Coronary artery (tissue), 2 donors: Measurements from ENCODE around the gene CTNNA3.

Experiments used
- DNase-seq: peaks from one replicate; pipeline ENCODE4 v3.0.0-alpha.2; 2017; ENCODE audit warnings: low spot score
- H3K27ac ChIP-seq, 2 donors: fragments of 200-600 bp; sonication (generic); one replicate each; pipeline ENCODE4 v1.5.1; 2016 to 2019
- H3K4me3 ChIP-seq: fragments of 200-600 bp; sonication (generic); 2 replicates; pipeline ENCODE4 v1.5.1; 2016; ENCODE audit warnings: mild to moderate bottlenecking, moderate library complexity
- TF ChIP-seq, protein P1 (sequence below): fragments of 200-600 bp; sonication (generic); IDR thresholded peaks from one replicate; pipeline ENCODE4 v1.5.1; 2019; ENCODE audit warnings: antibody characterized with exemption

Gene CTNNA3

DNA sequence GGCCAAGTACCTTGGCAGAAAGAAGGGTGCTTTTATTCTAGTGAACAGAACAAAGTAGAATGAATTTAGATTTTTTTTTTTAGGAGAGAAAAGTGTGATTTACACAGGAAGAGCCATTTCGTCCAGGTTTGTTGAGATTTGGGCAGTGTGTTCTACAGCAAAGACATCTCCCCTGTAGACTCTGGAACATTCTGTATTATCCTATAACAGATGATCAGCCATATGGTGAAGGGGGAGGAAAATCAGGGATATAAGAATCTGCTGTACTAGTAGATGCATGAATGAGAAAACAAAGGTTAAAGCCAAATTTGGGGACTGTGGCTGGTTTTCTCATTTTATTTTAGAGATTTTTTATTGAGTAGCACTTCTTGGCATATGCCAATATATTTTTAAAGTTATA is 1223.8 kb downstream of the CTNNA3 start:
- H3K4me3 ChIP-seq: no peak overlapping the region
- no peak overlapping the region for H3K27ac ChIP-seq
- TF ChIP-seq, protein P1, sequence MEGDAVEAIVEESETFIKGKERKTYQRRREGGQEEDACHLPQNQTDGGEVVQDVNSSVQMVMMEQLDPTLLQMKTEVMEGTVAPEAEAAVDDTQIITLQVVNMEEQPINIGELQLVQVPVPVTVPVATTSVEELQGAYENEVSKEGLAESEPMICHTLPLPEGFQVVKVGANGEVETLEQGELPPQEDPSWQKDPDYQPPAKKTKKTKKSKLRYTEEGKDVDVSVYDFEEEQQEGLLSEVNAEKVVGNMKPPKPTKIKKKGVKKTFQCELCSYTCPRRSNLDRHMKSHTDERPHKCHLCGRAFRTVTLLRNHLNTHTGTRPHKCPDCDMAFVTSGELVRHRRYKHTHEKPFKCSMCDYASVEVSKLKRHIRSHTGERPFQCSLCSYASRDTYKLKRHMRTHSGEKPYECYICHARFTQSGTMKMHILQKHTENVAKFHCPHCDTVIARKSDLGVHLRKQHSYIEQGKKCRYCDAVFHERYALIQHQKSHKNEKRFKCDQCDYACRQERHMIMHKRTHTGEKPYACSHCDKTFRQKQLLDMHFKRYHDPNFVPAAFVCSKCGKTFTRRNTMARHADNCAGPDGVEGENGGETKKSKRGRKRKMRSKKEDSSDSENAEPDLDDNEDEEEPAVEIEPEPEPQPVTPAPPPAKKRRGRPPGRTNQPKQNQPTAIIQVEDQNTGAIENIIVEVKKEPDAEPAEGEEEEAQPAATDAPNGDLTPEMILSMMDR: no peak
- DNase-seq: no peak

DNA sequence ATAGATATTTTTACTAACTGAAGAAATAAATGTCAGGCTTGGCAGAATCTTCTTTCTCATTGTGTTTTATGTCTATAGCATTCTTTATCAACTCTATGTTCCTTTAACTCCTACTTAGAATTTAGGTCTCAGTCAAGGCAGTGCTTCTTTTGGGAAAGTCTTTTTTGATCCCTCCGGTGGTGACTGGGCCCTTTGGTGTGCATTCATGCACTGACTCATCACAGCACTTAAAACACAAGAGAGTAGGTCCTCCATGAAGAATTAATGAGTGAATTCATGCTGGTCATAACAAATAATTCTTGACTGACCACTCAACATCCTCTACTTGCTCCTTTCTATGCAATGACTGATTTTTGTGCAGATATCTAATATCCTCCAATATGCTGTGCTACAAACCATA is 1229.0 kb downstream of the CTNNA3 start:
- no peak overlapping the region for H3K27ac ChIP-seq
- DNase-seq: no peak
- no peak overlapping the region for H3K4me3 ChIP-seq
- TF ChIP-seq, protein P1: no peak

DNA sequence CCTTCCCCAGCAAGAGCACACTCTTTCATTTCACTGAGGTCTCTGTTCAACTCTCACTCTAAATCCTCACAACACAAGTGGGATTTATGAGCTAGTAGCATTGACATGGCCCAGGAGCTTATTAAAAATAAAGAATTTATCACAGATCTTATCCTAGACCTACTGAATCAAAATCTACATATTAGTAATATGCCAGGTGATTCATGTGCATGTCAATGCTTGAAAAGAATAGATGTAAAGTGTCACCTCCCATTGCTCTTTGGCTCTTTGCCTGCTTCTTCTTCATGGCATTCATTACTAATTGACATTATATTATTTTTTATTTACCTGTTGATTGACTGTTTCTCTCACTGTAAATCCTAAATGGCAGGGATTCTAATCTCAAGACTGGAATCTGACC is 1229.4 kb downstream of the CTNNA3 start:
- Histone ChIP-seq H3K4me3 (no peak overlapping the region), H3K27ac (no peak overlapping the region)
- no peak for DNase-seq
- TF ChIP-seq, protein P1: no peak

DNA sequence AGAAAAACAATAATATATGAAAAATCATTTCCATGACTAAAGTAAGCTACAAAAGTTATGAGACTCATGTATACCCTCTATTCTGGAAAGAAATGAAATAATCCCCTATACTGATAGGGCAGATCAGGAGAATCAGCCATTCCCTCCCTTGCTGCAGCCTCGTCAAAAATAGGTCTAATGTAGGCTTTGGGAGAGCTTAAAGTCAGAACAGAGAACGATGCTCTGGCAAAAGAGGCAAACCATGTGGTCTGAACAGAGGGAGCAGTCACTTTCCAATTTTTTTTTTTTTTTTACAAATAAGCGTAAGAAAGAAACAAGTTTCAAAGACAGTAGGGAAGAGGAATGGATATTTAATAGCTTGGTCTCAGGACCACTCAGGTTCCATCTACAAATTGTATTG is 1232.4 kb downstream of the CTNNA3 start:
- TF ChIP-seq, protein P1: no peak
- no peak for DNase-seq
- no peak overlapping the region for H3K27ac ChIP-seq
- no peak overlapping the region for H3K4me3 ChIP-seq

DNA sequence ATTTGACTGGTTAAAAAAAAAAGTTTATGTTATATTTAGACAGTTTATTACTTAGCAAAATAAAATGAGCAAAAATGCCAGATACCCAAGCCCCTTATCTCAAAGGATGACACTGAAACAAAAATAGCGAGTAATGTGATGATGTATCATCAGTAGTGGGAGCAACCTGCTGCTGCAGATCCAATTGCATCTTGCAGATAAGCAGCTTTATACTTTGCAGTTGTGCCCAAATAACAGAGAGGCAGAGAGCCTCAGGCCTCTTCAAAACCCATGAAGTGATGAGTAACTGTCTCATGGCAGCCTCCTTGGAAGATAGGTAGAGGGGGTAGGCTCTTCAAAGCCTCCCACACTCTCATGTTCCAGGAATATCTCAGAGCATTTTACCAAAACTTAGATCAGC is 1238.4 kb downstream of the CTNNA3 start:
- no peak overlapping the region for H3K4me3 ChIP-seq
- no peak overlapping the region for H3K27ac ChIP-seq
- TF ChIP-seq, protein P1: no peak
- DNase-seq: no peak

DNA sequence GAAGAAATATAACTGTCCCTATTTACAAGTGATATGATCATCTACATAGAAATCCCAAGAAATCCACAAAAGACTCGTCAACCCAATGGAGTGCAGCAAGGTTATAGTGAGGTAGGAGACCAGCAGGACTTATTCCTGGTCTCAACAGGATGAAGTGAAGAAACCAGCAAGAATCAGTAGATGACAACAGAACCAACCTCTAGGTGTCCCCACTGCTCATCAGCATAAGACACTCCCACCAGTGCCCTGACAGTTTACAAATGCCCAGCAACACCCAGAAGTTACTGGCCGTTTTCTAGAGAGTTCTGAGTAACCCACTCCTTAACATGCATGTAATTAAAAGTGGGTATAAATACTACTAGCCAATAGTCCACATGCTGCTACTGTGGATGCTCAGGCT is 1240.7 kb downstream of the CTNNA3 start:
- DNase-seq: no peak
- TF ChIP-seq, protein P1: no peak
- Histone ChIP-seq H3K4me3 (no peak overlapping the region), H3K27ac (no peak overlapping the region)

DNA sequence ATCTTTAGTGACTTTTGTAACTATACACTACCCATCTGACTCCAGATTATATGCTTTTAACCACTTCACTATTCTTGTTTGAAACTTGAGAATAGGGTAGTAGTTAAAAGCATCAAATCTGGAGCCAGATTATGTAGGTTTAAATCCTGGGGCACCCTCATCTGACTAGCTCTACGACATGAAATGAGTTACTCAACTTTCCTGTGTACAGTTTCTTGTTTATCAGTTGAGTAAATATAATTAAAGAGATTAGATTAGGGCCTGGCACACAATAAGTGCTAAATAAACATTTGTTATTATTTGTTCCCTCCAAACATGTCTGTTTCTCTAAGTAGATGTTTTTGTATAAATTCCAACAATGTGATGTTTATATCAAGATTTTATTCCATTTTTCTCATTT is 1255.4 kb downstream of the CTNNA3 start:
- no peak for DNase-seq
- TF ChIP-seq, protein P1: no peak
- Histone ChIP-seq H3K27ac (no peak overlapping the region), H3K4me3 (no peak overlapping the region)
